ENCODE results near the gene EXO5. TPM values are rescaled to one million over a fixed set of nuclear protein-coding genes. Genes with fewer than 3 reads are reported as not detected.

Gene EXO5
- total and polyA plus RNA-seq, 2 of the 8 experiments (the other 6 are each of a cell fraction or from before 2014, with no cell fraction given) = 4.4 to 8.5 TPM

DNA sequence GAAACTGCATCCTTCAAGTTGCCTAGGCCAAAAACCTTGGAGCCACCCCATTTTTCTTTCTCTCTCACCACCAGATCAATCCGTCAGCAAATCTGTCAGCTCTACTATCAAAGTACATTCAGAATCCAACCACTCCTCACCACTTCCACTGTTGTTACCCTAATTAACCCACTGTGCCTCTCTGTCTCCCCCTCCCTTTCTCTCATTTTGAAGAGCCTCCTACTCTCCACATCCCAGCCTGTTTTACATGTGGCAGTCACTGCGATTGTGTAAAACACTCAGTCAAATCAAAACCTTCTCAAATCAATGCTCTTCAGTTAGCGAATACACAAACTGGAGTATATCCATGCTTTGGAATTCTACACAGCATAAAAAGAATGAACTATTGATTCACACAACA is 55.9 kb downstream of the EXO5 start:
- Histone ChIP-seq H3K4me1 (replicated peaks in 1 of 4; ENCODE audit: control insufficient read depth in 3 of 4, insufficient read depth in 4 of 4, low read length in 3 of 4) (no peaks in the 10 kb centered on the region), H4K5ac (ENCODE audit: insufficient read length, low read depth, low read length) (no peak overlapping the region), H2BK5ac (ENCODE audit: low read depth, low read length) (no peak overlapping the region), H3K36me3 (ENCODE audit: control insufficient read depth in 2 of 4, insufficient read depth in 4 of 4, low read length in 3 of 4) (no peaks in the 10 kb centered on the region), H3K18ac (ENCODE audit: extremely low read depth, low read length) (no peak overlapping the region), H3K79me1 (ENCODE audit: low read depth, low read length) (no peaks in the 10 kb centered on the region), H3K27me3 (replicated peaks in 1 of 4; ENCODE audit: control insufficient read depth in 3 of 4, extremely low read depth in 1 of 4, insufficient read depth in 3 of 4, low read length in 3 of 4) (no peaks in the 10 kb centered on the region), H2BK20ac (ENCODE audit: low read length) (no peak overlapping the region), H3K27ac (ENCODE audit: low read depth, low read length) (no peak overlapping the region), H4K91ac (replicated peaks; ENCODE audit: insufficient read length, low read length) (no peak overlapping the region), H3K56ac (replicated peaks; ENCODE audit: insufficient read length, low read depth, low read length) (no peak overlapping the region), H2BK12ac (ENCODE audit: low read depth, low read length) (no peak overlapping the region), H3K14ac (ENCODE audit: insufficient read length) (no peak overlapping the region), H4K8ac (ENCODE audit: extremely low read depth, insufficient read depth, low read length) (no peak overlapping the region), H3K23ac (ENCODE audit: insufficient read length) (no peak overlapping the region), H3K79me2 (ENCODE audit: control insufficient read depth in 1 of 2, insufficient read depth in 2 of 2, low read length in 2 of 2) (no peaks in the 10 kb centered on the region), H4K20me1 (replicated peaks in 1 of 2; ENCODE audit: control insufficient read depth in 1 of 2, insufficient read depth in 2 of 2, low read length in 2 of 2) (no peaks in the 10 kb centered on the region), H3K4me2 (ENCODE audit: insufficient read depth in 1 of 2, low read depth in 2 of 2, low read length in 2 of 2) (no peak overlapping the region), H3K4me3 (ENCODE audit: extremely low read depth in 1 of 4, insufficient read depth in 2 of 4, low read depth in 3 of 4, low read length in 4 of 4) (no peak overlapping the region), H2AFZ (ENCODE audit: low read length) (no peak overlapping the region; the same call in 1 of the 2 replicates), H3K9me3 (ENCODE audit: insufficient read depth in 2 of 2, low read depth in 1 of 2, low read length in 1 of 2) (no peaks in the 10 kb centered on the region), H3K23me2 (ENCODE audit: low read depth, low read length) (no peaks in the 10 kb centered on the region), H3K4ac (replicated peaks; ENCODE audit: insufficient read length, low read depth, low read length) (no peak overlapping the region), H2AK5ac (ENCODE audit: low read depth, low read length) (no peak overlapping the region), H3K9ac (replicated peaks in 1 of 4; ENCODE audit: extremely low read depth in 1 of 4, low read depth in 3 of 4, low read length in 3 of 4) (no peak overlapping the region), H2BK120ac (replicated peaks; ENCODE audit: low read depth, low read length) (no peak overlapping the region), H2BK15ac (ENCODE audit: low read length) (no peak overlapping the region)
- WGBS, 2 experiments (ENCODE audit: extremely low coverage in 1 of 2, insufficient coverage in 1 of 2, insufficient read length in 1 of 2, insufficient replicate concordance in 2 of 2, low coverage in 1 of 2, low lambda C conversion rate in 2 of 2, missing lambda C conversion rate in 1 of 2) = 83% methylated on average over 3 of the region's 3 CpGs; no CpG with 5 or more reads in 1 of the 2 experiments
- TF ChIP-seq GTF2F1 (IDR thresholded peaks at IDR 0.05; ENCODE audit: borderline replicate concordance, low read depth, low read length) (no peak), SAP30 (IDR thresholded peaks at IDR 0.05; ENCODE audit: insufficient read depth, insufficient replicate concordance, low read length) (no peak), JUND (IDR thresholded peaks at IDR 0.05; ENCODE audit: low read length) (no peak), E2F6 (IDR thresholded peaks at IDR 0.05) (no peak), SIX5 (IDR thresholded peaks at IDR 0.05; ENCODE audit: low read depth, low read length) (no peak), SIRT6 (IDR thresholded peaks at IDR 0.05; ENCODE audit: low read length) (no peak), RXRA (IDR thresholded peaks at IDR 0.05; ENCODE audit: insufficient read depth, low read depth, low read length) (no peak), EZH2 (IDR thresholded peaks at IDR 0.05; ENCODE audit: low read depth, low read length, severe bottlenecking) (no peak), RAD21 (IDR thresholded peaks at IDR 0.05 in 1 of 2, conservative IDR thresholded peaks at IDR 0.05 in 1 of 2; ENCODE audit: low read depth in 2 of 2, low read length in 2 of 2) (no peak), TCF12 (IDR thresholded peaks at IDR 0.05; ENCODE audit: low read depth, low read length) (no peak), YY1 (IDR thresholded peaks at IDR 0.05; ENCODE audit: low read depth, low read length) (no peak)
- POLR2A ChIA-PET (ENCODE audit: partially characterized antibody) = no interaction called here
- no peak for FAIRE-seq
- DNase-seq (ENCODE audit: low read depth in 1 of 2, low spot score in 2 of 2) = no peak
- CTCF ChIA-PET (ENCODE audit: partially characterized antibody) = interaction anchor here (0.9 to 1.2 kb wide), 2 partner anchors 10 to 49 kb away, joined by 3 to 4 read pairs; no protein-coding TSS in a partner anchor
